Measurements from ENCODE around the gene THAP7.
"Not testable (repeated sequence)": the region's sequence is repeated elsewhere in the genome, so short reads cannot be mapped to it uniquely, and the experiment has no call there.

THAP7 gene

GRCh38 chr22:21001601-21002325 is at the start of gene THAP7:
THAP7 (minus strand) TSS chr22:21002118; CDS start chr22:21001911, 207 bp downstream.
- no peak for TF ChIP-seq ZNF274 (IDR thresholded peaks at IDR 0.05; ENCODE audit: low read depth, low read length)
- H3K4me3 ChIP-seq (ENCODE audit: low read length): peak within 1 kb of the TSS; percentile 89

GRCh38 chr22:21051145-21051830 is 49.4 kb upstream of the THAP7 start:
- TF ChIP-seq ZNF274 (IDR thresholded peaks at IDR 0.05; ENCODE audit: low read depth, low read length): no peak
- H3K4me3 ChIP-seq (ENCODE audit: low read length): no peak overlapping the region

GRCh38 chr22:21048965-21049364 is 47.0 kb upstream of the THAP7 start:
- not testable (repeated sequence) for H3K4me3 ChIP-seq (ENCODE audit: low read length)

- not testable (repeated sequence) for H3K4me3 ChIP-seq (ENCODE audit: low read length)
Measured at GRCh38 chr22:21048448-21048847, 46.5 kb upstream of the THAP7 start.

- no peak for TF ChIP-seq ZNF274 (IDR thresholded peaks at IDR 0.05; ENCODE audit: low read depth, low read length)
- H3K4me3 ChIP-seq (ENCODE audit: low read length): no peak overlapping the region
Measured at GRCh38 chr22:21047730-21048129, 45.8 kb upstream of the THAP7 start.

- no peak for TF ChIP-seq ZNF274 (IDR thresholded peaks at IDR 0.05; ENCODE audit: low read depth, low read length)
- no peak overlapping the region for H3K4me3 ChIP-seq (ENCODE audit: low read length)
Measured at GRCh38 chr22:21047035-21047661, 45.2 kb upstream of the THAP7 start.

GRCh38 chr22:21045585-21046294 is 43.8 kb upstream of the THAP7 start, which contains the start of gene LRRC74B:
LRRC74B (plus strand) TSS chr22:21045946; CDS start chr22:21045987, 41 bp downstream.
- no peak within 1 kb of the TSS; the same call in 1 of the 2 replicates for H3K4me3 ChIP-seq (ENCODE audit: low read length)
- TF ChIP-seq ZNF274 (IDR thresholded peaks at IDR 0.05; ENCODE audit: low read depth, low read length): no peak

- H3K4me3 ChIP-seq (ENCODE audit: low read length): no peak overlapping the region
- TF ChIP-seq ZNF274 (IDR thresholded peaks at IDR 0.05; ENCODE audit: low read depth, low read length): no peak
Measured at GRCh38 chr22:21044931-21045584, 43.1 kb upstream of the THAP7 start.

GRCh38 chr22:21043860-21044535 is 42.1 kb upstream of the THAP7 start:
- H3K4me3 ChIP-seq (ENCODE audit: low read length): no peak overlapping the region
- TF ChIP-seq ZNF274 (IDR thresholded peaks at IDR 0.05; ENCODE audit: low read depth, low read length): no peak

- TF ChIP-seq ZNF274 (IDR thresholded peaks at IDR 0.05; ENCODE audit: low read depth, low read length): no peak
- H3K4me3 ChIP-seq (ENCODE audit: low read length): no peak overlapping the region
Measured at GRCh38 chr22:21042978-21043859, 41.3 kb upstream of the THAP7 start.

GRCh38 chr22:21041937-21042336 is 40.0 kb upstream of the THAP7 start:
- no peak overlapping the region for H3K4me3 ChIP-seq (ENCODE audit: low read length)
- no peak for TF ChIP-seq ZNF274 (IDR thresholded peaks at IDR 0.05; ENCODE audit: low read depth, low read length)

GRCh38 chr22:21039158-21039557 is 37.2 kb upstream of the THAP7 start:
- not testable (repeated sequence) for H3K4me3 ChIP-seq (ENCODE audit: low read length)

- no peak for TF ChIP-seq ZNF274 (IDR thresholded peaks at IDR 0.05; ENCODE audit: low read depth, low read length)
- H3K4me3 ChIP-seq (ENCODE audit: low read length): no peak overlapping the region
Measured at GRCh38 chr22:21038405-21038804, 36.5 kb upstream of the THAP7 start.
